Immature natural killer cell (primary cell): ENCODE results near the gene SCN3A. TPM values are rescaled to one million over a fixed set of nuclear protein-coding genes. Genes with fewer than 3 reads are reported as not detected.

Experiments used
- DNase-seq, 3 donors: peaks; one replicate each; pipeline ENCODE4 v3.0.0; 2022; ENCODE audit warnings: mixed read lengths in 1 of 3
- H3K27ac Mint-ChIP-seq, 6 donors: one replicate each; pipeline ENCODE4 v1.8.0; 2020; ENCODE audit warnings: mixed read lengths in 6 of 6, mild to moderate bottlenecking in 5 of 6, inconsistent platforms in 4 of 6, moderate library complexity in 3 of 6
- H3K27me3 Mint-ChIP-seq, 3 donors: one replicate each; pipeline ENCODE4 v1.8.0; 2020 to 2021; ENCODE audit warnings: low read depth in 3 of 3, mild to moderate bottlenecking in 3 of 3, mixed read lengths in 3 of 3, moderate library complexity in 3 of 3, inconsistent platforms in 1 of 3
- H3K36me3 Mint-ChIP-seq, 3 donors: one replicate each; pipeline ENCODE4 v1.8.0; 2020; ENCODE audit warnings: mixed read lengths in 3 of 3, inconsistent platforms in 2 of 3, mild to moderate bottlenecking in 2 of 3
- H3K4me1 Mint-ChIP-seq, 2 donors: one replicate each; pipeline ENCODE4 v1.8.0; 2020; ENCODE audit warnings: inconsistent platforms in 2 of 2, mild to moderate bottlenecking in 2 of 2, mixed read lengths in 2 of 2, moderate library complexity in 1 of 2
- H3K4me3 Mint-ChIP-seq, 5 donors: one replicate each; pipeline ENCODE4 v1.8.0; 2020; ENCODE audit warnings: mild to moderate bottlenecking in 5 of 5, mixed read lengths in 5 of 5, inconsistent platforms in 3 of 5, moderate library complexity in 3 of 5
- H3K9me3 Mint-ChIP-seq, 6 donors: one replicate each; pipeline ENCODE4 v1.8.0; 2020; ENCODE audit warnings: mild to moderate bottlenecking in 6 of 6, mixed read lengths in 6 of 6, inconsistent platforms in 4 of 6, moderate library complexity in 3 of 6
- polyA plus RNA-seq, 3 donors: library from polyadenylated mRNA; unstranded; fragments of 300-500 nt; fragmentation: Illumina TruSeq; gene quantifications; one replicate each; pipeline ENCODE4 v1.2.3, GENCODE V29; 2021

Gene SCN3A
- polyA plus RNA-seq, 3 donors from 2014 or later = not detected

DNA sequence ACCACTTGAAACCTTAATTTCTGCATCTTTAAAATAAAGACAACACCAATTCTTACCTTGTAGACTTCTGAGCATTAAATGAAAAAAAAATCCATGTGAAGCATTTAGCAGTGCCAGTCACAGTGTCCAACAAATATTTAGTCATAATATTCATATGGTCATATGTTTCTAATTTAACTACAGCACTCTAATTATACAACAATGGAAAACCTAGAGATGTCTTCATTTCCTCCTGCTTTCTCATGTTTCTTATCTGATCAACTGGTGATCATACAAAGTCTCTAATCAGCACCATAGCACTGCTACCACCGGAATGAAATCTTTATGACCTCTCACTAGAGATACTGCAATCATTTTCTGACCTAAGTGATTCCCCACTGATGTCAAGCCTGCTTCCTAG, 10.2 kb upstream of the SCN3A start:
- no peak overlapping the region for H3K4me3 Mint-ChIP-seq
- no peak overlapping the region for H3K27ac Mint-ChIP-seq

DNA sequence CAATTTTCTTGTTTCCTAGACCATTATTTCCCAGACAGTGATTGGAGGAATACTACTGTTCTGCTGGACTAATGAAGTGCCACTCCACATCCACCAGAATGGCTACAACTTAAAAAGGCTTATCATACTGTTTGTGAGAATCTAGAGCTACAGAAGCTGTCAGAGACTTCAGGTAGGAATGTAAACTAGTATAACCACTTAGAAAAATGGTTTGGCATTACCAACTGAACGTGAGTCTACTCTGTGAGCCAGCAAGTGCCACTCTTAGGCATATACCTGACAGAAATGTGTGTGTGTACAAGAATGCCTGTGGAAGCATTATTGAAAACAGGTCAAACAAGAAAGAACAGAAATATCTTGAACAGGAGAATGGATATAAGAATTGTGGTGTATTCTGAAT, 4.2 kb upstream of the SCN3A start:
- Mint-ChIP-seq H3K4me3 (no peak overlapping the region), H3K9me3 (peaks cover 0 to 2% (median 0%) of the 10 kb centered on the region in 6 donors), H3K27me3 (peaks cover 0 to 3% (median 2%) of the 10 kb centered on the region in 3 donors), H3K36me3 (no peaks in the 10 kb centered on the region), H3K4me1 (peaks cover 3 to 10% of the 10 kb centered on the region in 2 donors), H3K27ac (no peak overlapping the region)
- DNase-seq = no peak

More for the DNA sequence above, 10.2 kb upstream of the SCN3A start:
- Mint-ChIP-seq H3K36me3 (no peaks in the 10 kb centered on the region), H3K4me1 (no peaks in the 10 kb centered on the region), H3K27me3 (peaks cover 0 to 8% (median 0%) of the 10 kb centered on the region in 3 donors), H3K9me3 (no peaks in the 10 kb centered on the region)
- DNase-seq = no peak

DNA sequence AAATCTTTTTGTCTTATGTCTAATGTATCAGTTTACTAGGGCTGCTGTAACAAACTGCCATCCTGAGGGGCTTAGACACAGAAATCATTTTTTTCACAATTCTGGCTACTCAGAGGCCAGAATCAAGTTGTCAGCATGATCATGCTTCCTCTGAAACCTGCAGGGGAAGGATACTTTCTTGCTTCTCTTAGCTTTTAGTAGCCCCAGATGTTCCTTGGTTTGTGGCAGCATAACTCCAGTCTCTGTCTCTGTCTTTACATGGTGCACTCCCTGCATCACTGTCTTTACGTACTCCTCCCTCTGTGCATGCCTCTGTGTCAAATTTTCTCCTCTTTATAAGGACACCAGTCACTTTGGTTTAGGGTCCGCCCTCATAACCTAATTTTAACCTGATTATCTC, 2.0 kb upstream of the SCN3A start:
- peaks cover 0 to 3% (median 0%) of the 10 kb centered on the region in 3 donors for H3K27me3 Mint-ChIP-seq
- H3K4me1 Mint-ChIP-seq = peaks cover 3 to 10% of the 10 kb centered on the region in 2 donors
- no peak overlapping the region for H3K4me3 Mint-ChIP-seq
- H3K9me3 Mint-ChIP-seq = peaks cover 0 to 2% (median 0%) of the 10 kb centered on the region in 6 donors
- no peak overlapping the region for H3K27ac Mint-ChIP-seq
- H3K36me3 Mint-ChIP-seq = no peaks in the 10 kb centered on the region
- DNase-seq = no peak

DNA sequence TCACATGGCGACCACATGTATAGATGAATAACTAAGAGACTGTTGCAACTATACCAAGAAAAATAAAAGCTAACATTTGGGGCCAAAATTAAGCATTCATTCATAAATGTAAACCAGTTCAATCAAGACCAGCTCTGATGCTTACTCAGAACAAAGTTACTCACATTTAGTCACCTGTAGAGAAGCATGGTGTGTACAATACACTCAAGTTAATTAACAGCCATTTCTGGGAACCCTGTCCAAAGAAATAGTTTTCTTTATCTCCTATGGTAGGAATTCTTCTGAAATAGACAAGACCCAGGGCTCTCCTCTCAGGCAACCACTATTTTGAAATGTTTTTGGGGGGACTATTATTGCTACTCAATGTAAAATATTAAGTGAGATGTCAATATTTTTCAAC, 1.6 kb downstream of the SCN3A start:
- Mint-ChIP-seq H3K4me3 (no peak overlapping the region), H3K27me3 (peaks cover 0 to 3% (median 1%) of the 10 kb centered on the region in 3 donors), H3K4me1 (peaks cover 3 to 10% of the 10 kb centered on the region in 2 donors), H3K9me3 (no peaks in the 10 kb centered on the region), H3K27ac (no peak overlapping the region), H3K36me3 (no peaks in the 10 kb centered on the region)
- no peak for DNase-seq

DNA sequence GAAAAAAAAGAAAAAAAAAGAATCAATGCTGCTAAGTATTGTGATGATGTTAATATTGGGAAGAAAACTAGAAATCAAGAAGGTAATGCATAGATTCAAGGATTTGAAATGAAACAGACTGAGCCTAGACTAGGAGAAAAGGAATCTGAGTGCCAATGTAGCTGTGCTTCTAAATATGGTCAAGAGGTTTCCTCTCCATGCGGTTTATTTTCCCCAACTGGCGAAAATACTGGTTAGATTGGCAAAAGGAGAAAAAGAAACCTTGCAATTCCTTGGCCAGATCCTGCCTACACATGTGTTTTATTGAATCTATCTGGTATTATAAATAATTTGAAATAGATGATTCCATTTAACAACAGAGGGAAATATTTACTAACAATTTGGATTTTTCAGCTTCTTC, 5.7 kb downstream of the SCN3A start:
- H3K36me3 Mint-ChIP-seq = no peaks in the 10 kb centered on the region
- peaks cover 0 to 1% (median 0%) of the 10 kb centered on the region in 3 donors for H3K27me3 Mint-ChIP-seq
- no peaks in the 10 kb centered on the region for H3K4me1 Mint-ChIP-seq
- no peak overlapping the region for H3K27ac Mint-ChIP-seq
- no peak overlapping the region for H3K4me3 Mint-ChIP-seq
- no peak for DNase-seq
- no peaks in the 10 kb centered on the region for H3K9me3 Mint-ChIP-seq

DNA sequence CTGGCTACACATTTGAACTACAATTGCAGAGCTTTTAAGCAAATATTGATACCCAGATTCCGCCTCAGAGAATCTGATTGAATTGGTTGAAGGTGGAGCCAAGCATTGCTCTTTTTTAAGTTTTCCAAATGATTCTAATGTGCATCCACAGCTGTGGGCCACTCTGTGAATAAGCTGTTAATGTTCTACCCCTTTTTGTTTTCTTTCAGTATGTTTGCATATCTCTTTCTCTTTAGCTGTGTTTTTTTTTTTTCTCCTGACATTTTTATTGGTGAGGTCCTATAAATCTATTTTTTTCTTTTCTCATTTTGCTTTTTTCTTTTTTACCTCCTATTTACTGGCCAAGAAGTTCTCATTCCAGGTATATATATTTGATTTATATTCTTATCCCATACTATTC, 6.5 kb downstream of the SCN3A start:
- Mint-ChIP-seq H3K4me3 (no peak overlapping the region), H3K27me3 (peaks cover 0 to 1% (median 0%) of the 10 kb centered on the region in 3 donors), H3K36me3 (no peaks in the 10 kb centered on the region), H3K9me3 (no peaks in the 10 kb centered on the region), H3K4me1 (no peaks in the 10 kb centered on the region), H3K27ac (no peak overlapping the region)
- no peak for DNase-seq

DNA sequence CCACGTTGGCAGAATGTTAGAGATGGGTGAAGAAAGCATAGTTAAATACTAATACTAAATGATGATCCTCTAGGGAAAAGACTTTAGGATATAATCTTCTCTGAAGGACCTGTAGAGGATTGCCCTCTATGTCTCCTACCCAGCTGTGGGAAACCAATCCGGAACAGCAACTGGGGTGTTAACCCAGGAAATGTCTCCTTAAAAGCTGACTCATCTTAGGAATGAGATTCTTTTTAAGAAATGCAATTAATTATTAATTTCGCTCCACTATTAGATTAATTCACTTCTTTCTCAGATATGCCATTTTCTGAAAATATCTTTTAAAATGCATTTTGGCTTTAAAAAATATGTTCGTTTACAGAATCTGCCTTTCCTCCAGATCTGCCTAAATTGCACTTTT, 7.4 kb downstream of the SCN3A start:
- H3K9me3 Mint-ChIP-seq = peaks cover 0 to 1% (median 0%) of the 10 kb centered on the region in 6 donors
- H3K4me3 Mint-ChIP-seq = no peak overlapping the region
- no peak for DNase-seq
- peaks cover 0 to 1% (median 0%) of the 10 kb centered on the region in 3 donors for H3K27me3 Mint-ChIP-seq
- no peak overlapping the region for H3K27ac Mint-ChIP-seq
- H3K36me3 Mint-ChIP-seq = no peaks in the 10 kb centered on the region
- H3K4me1 Mint-ChIP-seq = no peaks in the 10 kb centered on the region

DNA sequence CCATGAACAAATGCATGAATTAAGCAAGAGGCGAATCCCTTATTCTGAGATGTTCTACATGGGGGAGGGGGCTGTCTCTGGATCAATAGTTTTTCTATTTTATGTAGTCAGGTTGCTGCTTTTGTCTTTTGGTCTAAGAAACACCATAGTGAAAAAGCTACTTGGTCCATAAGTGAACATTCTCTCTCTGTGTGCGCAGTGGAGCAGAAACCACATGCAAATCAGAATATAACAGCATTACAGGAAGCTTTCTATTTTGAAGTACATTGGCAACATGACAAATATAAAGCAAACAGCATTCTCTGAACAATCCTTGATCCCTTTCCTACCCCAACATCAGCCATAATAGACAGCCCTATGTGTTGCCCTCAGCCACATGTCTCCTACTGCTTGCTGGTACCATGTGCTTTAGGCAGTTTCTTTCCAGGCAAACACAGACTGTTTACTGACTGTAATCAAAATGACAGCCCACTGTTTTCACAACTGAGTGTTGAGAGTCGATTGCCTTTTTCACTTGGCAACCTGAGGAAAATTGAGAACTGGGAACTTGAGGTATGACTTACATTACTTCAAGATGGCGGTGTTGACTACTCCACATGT, 10.6 kb downstream of the SCN3A start:
- Mint-ChIP-seq H3K4me3 (no peak overlapping the region), H3K36me3 (no peaks in the 10 kb centered on the region), H3K9me3 (peaks cover 0 to 3% (median 0%) of the 10 kb centered on the region in 6 donors), H3K4me1 (no peaks in the 10 kb centered on the region), H3K27me3 (no peaks in the 10 kb centered on the region), H3K27ac (no peak overlapping the region)
- no peak for DNase-seq

DNA sequence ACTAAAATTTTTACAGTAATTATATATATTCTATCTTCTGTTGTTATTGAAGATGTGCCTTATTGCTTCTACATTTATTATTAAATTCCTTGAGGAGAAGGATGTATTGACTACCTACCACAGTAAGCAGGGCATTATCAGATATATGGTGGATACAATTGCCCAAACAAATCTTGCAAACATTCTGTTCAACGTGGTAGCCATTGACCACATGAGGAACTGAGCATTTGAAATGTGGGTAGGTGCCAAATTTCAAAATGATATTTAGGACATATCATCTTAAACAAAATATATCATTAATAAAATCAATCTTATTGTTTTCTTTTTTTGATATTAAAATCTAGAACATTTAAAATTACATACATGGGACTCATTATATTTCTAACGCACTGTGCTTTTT, 11.1 kb downstream of the SCN3A start:
- H3K27me3 Mint-ChIP-seq = no peaks in the 10 kb centered on the region
- H3K9me3 Mint-ChIP-seq = peaks cover 0 to 3% (median 0%) of the 10 kb centered on the region in 6 donors
- no peaks in the 10 kb centered on the region for H3K4me1 Mint-ChIP-seq
- H3K4me3 Mint-ChIP-seq = no peak overlapping the region
- DNase-seq = no peak
- H3K36me3 Mint-ChIP-seq = no peaks in the 10 kb centered on the region
- H3K27ac Mint-ChIP-seq = no peak overlapping the region

DNA sequence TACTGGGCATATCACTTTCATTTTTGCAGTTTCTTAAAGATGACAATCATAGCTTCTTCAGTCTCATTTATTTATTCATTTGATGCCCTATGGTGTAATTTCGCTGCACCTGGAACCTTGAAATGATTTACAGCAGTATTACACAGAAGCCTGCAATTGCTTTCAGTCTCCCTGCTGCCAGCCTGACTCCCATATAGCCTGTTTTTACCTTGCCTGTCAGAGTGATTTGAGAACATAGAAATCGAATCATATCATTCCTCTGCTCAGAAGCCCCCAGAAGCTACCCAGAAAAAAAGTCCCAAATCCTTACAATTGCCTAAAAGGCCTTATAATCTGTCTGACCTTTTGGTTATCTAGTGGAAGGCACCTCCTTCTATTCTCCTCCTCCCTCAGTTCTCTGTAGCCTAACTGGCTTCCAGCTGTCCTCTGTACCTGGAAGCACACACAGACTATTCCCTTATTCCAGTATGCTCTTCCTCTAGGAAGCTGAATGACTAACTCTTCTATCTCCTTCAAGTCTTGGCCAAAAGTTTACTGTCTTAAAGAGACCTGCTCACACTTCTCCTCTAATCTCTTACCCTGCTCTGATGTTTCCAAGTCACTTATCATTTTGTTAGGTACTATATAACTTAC, 12.6 kb downstream of the SCN3A start:
- no peaks in the 10 kb centered on the region for H3K36me3 Mint-ChIP-seq
- no peak overlapping the region for H3K27ac Mint-ChIP-seq
- no peak for DNase-seq
- peaks cover 0 to 3% (median 0%) of the 10 kb centered on the region in 6 donors for H3K9me3 Mint-ChIP-seq
- no peak overlapping the region for H3K4me3 Mint-ChIP-seq
- H3K27me3 Mint-ChIP-seq = peaks cover 0 to 3% (median 2%) of the 10 kb centered on the region in 3 donors
- no peaks in the 10 kb centered on the region for H3K4me1 Mint-ChIP-seq

DNA sequence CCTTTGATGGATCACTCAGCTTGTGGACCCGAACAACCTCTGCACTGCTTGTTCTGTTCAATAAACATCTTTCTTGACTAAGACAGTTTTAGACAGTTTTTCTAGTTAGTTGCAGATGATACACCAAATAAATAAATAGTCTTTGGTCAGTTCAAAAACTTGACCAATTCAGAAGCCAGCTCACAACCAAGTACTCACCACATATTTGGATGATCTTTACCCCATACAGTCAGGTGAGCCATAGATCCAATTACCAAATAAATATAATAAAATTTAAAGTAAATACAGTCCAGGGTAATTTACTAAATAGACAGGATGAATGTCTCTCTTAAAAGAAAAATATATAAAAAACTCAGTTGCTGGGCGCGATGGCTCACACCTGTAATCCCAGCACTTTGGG, 18.2 kb downstream of the SCN3A start:
- Mint-ChIP-seq H3K4me3 (no peak overlapping the region), H3K27ac (no peak overlapping the region), H3K36me3 (no peaks in the 10 kb centered on the region)

DNA sequence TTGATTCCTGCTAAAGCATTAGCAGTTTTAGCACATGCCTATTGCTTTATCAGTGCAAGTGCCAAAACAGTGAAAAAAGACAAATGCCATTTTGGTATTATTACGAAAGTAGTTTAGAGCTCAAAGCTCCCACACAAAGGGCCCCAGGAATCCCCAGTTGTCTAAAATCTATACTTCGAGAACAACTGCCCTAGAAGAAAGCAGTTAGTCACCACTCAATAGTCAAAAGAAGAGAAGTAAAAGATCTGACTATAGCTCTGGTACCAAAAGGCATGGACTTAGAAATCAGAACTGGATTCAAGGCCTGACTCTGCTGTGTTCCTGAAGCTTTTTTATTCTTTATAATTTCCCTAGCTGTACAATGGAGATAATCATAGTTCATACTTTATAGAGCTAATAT, 21.8 kb downstream of the SCN3A start:
- peaks cover 2 to 8% (median 2%) of the 10 kb centered on the region in 3 donors for H3K27me3 Mint-ChIP-seq
- peaks cover 0 to 4% (median 0%) of the 10 kb centered on the region in 3 donors for H3K36me3 Mint-ChIP-seq
- no peaks in the 10 kb centered on the region for H3K4me1 Mint-ChIP-seq
- no peak overlapping the region for H3K4me3 Mint-ChIP-seq
- peaks cover 0 to 5% (median 0%) of the 10 kb centered on the region in 6 donors for H3K9me3 Mint-ChIP-seq
- no peak for DNase-seq
- H3K27ac Mint-ChIP-seq = no peak overlapping the region

More for the DNA sequence above, 18.2 kb downstream of the SCN3A start:
- Mint-ChIP-seq H3K4me1 (no peaks in the 10 kb centered on the region), H3K27me3 (peaks cover 0 to 5% (median 2%) of the 10 kb centered on the region in 3 donors), H3K9me3 (peaks cover 0 to under 1% (median 0%) of the 10 kb centered on the region in 6 donors)
- no peak for DNase-seq

DNA sequence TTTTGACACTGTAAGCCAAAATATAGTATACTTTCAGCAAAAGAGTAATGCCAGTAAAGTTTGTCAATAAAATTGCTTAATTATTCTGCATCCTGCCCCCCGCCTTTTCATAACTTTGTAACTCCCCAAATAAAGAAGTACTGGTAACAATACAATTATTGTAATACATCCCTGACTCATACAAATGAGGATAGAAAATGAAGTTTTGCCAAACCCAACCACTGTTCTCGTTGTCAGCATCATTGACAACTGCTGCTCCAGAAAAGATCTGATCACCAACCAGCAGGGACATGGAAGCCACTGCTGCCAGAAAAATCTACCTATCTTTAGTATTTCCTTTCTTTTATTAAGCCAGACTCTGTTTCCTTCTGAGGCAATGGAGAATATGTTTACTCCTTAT, 27.1 kb downstream of the SCN3A start:
- Mint-ChIP-seq H3K27ac (no peak overlapping the region), H3K27me3 (peaks cover 0 to 3% (median 2%) of the 10 kb centered on the region in 3 donors), H3K4me3 (no peak overlapping the region), H3K36me3 (peaks cover 0 to 4% (median 0%) of the 10 kb centered on the region in 3 donors), H3K9me3 (peaks cover 0 to 5% (median 0%) of the 10 kb centered on the region in 6 donors), H3K4me1 (no peaks in the 10 kb centered on the region)
- no peak for DNase-seq

DNA sequence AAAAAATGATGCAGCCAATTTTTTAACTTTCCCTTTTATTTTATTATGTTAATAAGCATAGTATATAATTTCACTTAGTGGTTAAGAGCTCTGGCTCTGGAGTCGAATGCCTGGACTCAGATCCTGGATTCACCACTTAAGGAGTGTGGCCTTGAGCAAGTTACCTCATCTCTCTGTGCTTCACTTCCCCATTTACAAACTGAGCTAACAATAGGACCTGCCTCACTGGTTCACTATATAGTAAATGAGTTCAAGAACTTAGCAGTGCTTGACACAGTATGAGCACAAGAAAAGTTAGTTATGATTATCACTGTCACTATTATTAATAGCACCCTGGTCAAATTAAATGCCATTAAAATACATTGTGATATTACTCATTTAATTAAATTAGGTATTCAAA, 30.6 kb downstream of the SCN3A start:
- H3K9me3 Mint-ChIP-seq = no peaks in the 10 kb centered on the region
- no peak overlapping the region for H3K27ac Mint-ChIP-seq
- peaks cover 0 to 2% (median 0%) of the 10 kb centered on the region in 3 donors for H3K27me3 Mint-ChIP-seq
- no peaks in the 10 kb centered on the region for H3K36me3 Mint-ChIP-seq
- H3K4me1 Mint-ChIP-seq = no peaks in the 10 kb centered on the region
- DNase-seq = no peak
- no peak overlapping the region for H3K4me3 Mint-ChIP-seq
